Gastrocnemius medialis (tissue), 4 donors: ENCODE measurements around the gene PRRC2C.

Experiments
- POLR2A ChIP-seq, 2 donors: fragments of 450-650 bp; IDR thresholded peaks; one replicate each; pipeline ENCODE4 v1.6.1; 2017; ENCODE audit warnings: antibody characterized with exemption in 2 of 2, mild to moderate bottlenecking in 2 of 2, moderate library complexity in 2 of 2
- TF ChIP-seq, protein P1 (sequence below), 5 experiments: fragments of 450-650 bp in 3 of 5; fragments of 200-600 bp in 2 of 5; sonication (generic) in 2 of 5; IDR thresholded peaks in 4 of 5; conservative IDR thresholded peaks in 1 of 5; 1 replicate in 4 of 5; 2 replicates in 1 of 5; pipeline ENCODE4 v1.5.1; 2016 to 2019; ENCODE audit warnings: antibody characterized with exemption in 5 of 5, mild to moderate bottlenecking in 3 of 5, moderate library complexity in 3 of 5

GRCh38 chr1:171500304-171500703, 15.0 kb downstream of the PRRC2C start:
- TF ChIP-seq, protein P1, sequence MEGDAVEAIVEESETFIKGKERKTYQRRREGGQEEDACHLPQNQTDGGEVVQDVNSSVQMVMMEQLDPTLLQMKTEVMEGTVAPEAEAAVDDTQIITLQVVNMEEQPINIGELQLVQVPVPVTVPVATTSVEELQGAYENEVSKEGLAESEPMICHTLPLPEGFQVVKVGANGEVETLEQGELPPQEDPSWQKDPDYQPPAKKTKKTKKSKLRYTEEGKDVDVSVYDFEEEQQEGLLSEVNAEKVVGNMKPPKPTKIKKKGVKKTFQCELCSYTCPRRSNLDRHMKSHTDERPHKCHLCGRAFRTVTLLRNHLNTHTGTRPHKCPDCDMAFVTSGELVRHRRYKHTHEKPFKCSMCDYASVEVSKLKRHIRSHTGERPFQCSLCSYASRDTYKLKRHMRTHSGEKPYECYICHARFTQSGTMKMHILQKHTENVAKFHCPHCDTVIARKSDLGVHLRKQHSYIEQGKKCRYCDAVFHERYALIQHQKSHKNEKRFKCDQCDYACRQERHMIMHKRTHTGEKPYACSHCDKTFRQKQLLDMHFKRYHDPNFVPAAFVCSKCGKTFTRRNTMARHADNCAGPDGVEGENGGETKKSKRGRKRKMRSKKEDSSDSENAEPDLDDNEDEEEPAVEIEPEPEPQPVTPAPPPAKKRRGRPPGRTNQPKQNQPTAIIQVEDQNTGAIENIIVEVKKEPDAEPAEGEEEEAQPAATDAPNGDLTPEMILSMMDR (IDR thresholded peaks at IDR 0.05 in 4 of 5, conservative IDR thresholded peaks at IDR 0.05 in 1 of 5) = no peak
- TF ChIP-seq POLR2A (IDR thresholded peaks at IDR 0.05) = no peak
